NCI-H1105 (cell line): ENCODE measurements around the gene FAM117B.

Experiments
- DNase-seq: peaks from one replicate; lab custom pipeline; 2025; lab: John Stamatoyannopoulos, UW

Gene FAM117B

DNA sequence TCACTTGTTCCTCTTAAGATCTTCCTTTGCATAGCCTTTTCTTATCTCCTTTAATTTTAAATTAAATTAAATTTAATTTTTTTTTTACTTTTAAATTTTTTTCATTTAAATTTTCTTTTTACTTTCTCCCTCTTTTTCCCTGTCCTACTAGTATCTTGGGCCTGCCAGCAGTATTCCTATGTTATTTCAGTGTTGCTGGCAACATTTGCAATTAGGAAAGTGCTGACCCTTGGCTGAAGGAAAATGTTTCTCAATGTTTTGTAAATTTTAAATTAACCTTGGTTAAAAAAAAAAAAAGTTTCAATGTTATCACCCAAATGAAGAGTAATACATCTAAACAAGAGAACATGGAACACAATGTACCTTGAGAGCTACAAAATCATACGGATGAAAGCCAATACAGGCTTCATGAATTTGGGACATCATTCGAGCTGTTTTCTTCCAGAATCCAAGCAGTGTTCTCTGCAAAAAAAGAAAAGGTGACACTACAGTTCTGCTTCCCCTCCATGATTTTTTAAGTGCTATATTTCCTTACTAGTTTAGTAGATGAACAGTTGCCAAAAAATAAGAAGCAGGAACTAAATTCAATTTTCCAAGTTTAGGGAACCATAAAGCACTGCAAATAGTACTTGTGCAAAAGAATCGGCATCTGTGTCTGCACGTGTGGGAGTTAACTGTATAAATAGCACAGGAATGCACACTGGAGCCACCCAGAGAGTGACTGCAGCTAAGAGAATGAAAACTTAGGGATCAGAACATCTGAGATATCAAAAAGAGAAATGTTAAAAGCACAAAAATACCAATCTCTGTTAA is 181.0 kb downstream of the FAM117B start:
- no peak for DNase-seq

DNA sequence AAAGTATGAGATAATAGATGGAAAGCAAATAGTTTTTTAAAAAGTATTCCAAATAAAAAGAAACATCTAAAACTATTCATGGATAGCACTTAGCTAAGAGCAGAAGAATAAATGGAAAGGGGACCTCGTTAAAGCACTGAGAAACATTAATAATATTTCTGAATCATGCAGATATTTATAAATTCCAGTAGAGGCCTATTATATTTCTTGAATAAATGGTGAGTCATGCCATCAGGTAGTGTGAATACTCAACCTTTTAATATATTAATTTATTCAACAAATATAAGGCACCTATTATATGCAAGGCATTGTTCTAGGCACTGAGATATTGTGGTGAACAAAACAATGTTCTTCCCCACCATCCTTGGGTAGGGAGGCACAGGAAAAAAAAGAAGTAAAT is 183.0 kb downstream of the FAM117B start:
- no peak for DNase-seq

DNA sequence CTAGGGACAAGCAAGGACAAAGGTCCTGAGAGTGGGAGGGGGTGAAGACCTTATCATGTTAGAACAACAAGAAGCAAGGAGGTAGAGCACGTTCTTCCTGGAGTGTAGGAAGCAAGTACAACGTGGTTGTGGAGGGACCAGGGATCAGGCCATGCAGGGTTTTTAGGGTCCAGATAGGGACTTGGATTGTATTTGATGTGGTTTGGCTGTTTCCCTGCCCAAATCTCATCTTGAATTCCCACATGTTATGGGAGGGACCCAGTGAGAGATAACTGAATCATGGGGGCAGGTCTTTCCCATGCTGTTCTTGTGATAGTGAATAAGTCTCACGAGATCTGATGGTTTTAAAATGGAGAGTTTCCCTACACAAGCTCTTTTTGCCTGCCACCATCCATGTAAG is 183.6 kb downstream of the FAM117B start:
- no peak for DNase-seq
